Loucy (cell line): Measurements from ENCODE around the gene PDE8A.

ENCODE experiments used
- CTCF ChIP-seq: fragments of 200-600 bp; sonication (generic); conservative IDR thresholded peaks from 2 replicates; pipeline ENCODE4 v1.5.1; 2014; ENCODE audit warnings: mild to moderate bottlenecking, antibody characterized with exemption, low read length
- EZH2phosphoT487 ChIP-seq: fragments of 200-600 bp; IDR thresholded peaks from 2 replicates; pipeline ENCODE4 v1.6.1; 2018; ENCODE audit warnings: antibody characterized with exemption, mild to moderate bottlenecking, moderate library complexity, borderline replicate concordance

GRCh38 chr15:85062560-85062959, 80.9 kb downstream of the PDE8A start:
- TF ChIP-seq EZH2phosphoT487 = no peak
- TF ChIP-seq CTCF = no peak
